GM23248 (cell line): Measurements from ENCODE around the gene TRIM40. TPM values are rescaled to one million over a fixed set of nuclear protein-coding genes. Genes with fewer than 3 reads are reported as not detected.

Experiments used
- DNase-seq: peaks from one replicate; pipeline ENCODE4 v3.0.0-alpha.2; 2015
- H2AFZ ChIP-seq: fragments of 200-600 bp; sonication (generic); 2 replicates; pipeline ENCODE4 v1.6.1; 2016; ENCODE audit warnings: antibody characterized with exemption
- H3F3A ChIP-seq: fragments of 200-600 bp; sonication (generic); 2 replicates; pipeline ENCODE4 v1.6.1; 2016; ENCODE audit warnings: mild to moderate bottlenecking, antibody characterized with exemption, mixed run types; ENCODE audit not compliant: insufficient read depth
- H3K27ac ChIP-seq: fragments of 200-600 bp; sonication (generic); 2 replicates; pipeline ENCODE4 v1.5.1; 2016; ENCODE audit warnings: mild to moderate bottlenecking
- H3K27me3 ChIP-seq: fragments of 200-600 bp; sonication (generic); replicated peaks from 2 replicates; pipeline ENCODE4 v1.6.1; 2016; ENCODE audit warnings: mild to moderate bottlenecking; ENCODE audit not compliant: insufficient read depth
- H3K36me3 ChIP-seq: fragments of 200-600 bp; sonication (generic); 2 replicates; pipeline ENCODE4 v1.6.1; 2016; ENCODE audit warnings: low read depth, mild to moderate bottlenecking
- H3K4me1 ChIP-seq: fragments of 200-600 bp; sonication (generic); 2 replicates; pipeline ENCODE4 v1.6.1; 2016; ENCODE audit warnings: mild to moderate bottlenecking; ENCODE audit not compliant: insufficient read depth
- H3K4me2 ChIP-seq: fragments of 200-600 bp; sonication (generic); one replicate; pipeline ENCODE4 v1.6.1; 2016; ENCODE audit warnings: mild to moderate bottlenecking; ENCODE audit not compliant: unreplicated experiment
- H3K4me3 ChIP-seq: fragments of 200-600 bp; sonication (generic); 2 replicates; pipeline ENCODE4 v1.5.1; 2016; ENCODE audit warnings: mild to moderate bottlenecking
- H3K79me2 ChIP-seq: fragments of 200-600 bp; sonication (generic); 2 replicates; pipeline ENCODE4 v1.6.1; 2016; ENCODE audit warnings: mild to moderate bottlenecking; ENCODE audit not compliant: insufficient read depth
- H3K9ac ChIP-seq: fragments of 200-600 bp; sonication (generic); 2 replicates; pipeline ENCODE4 v1.6.1; 2016; ENCODE audit warnings: mild to moderate bottlenecking
- H3K9me2 ChIP-seq: fragments of 200-600 bp; sonication (generic); 2 replicates; pipeline ENCODE4 v1.6.1; 2016; ENCODE audit warnings: mixed run types, mild to moderate bottlenecking, moderate library complexity; ENCODE audit not compliant: insufficient read depth
- H3K9me3 ChIP-seq: fragments of 200-600 bp; sonication (generic); one replicate; pipeline ENCODE4 v1.6.1; 2017; ENCODE audit warnings: low read depth
- H4K20me1 ChIP-seq: fragments of 200-600 bp; sonication (generic); 2 replicates; pipeline ENCODE4 v1.6.0; 2016; ENCODE audit not compliant: insufficient read depth
- EZH2 ChIP-seq: fragments of 200-600 bp; sonication (generic); IDR thresholded peaks from 2 replicates; pipeline ENCODE4 v1.6.1; 2018; ENCODE audit warnings: antibody characterized with exemption, mild to moderate bottlenecking; ENCODE audit not compliant: insufficient read depth, poor library complexity, severe bottlenecking
- EZH2phosphoT487 ChIP-seq: fragments of 200-600 bp; sonication (generic); IDR thresholded peaks from 2 replicates; pipeline ENCODE4 v1.6.1; 2018; ENCODE audit warnings: antibody characterized with exemption, moderate library complexity, mild to moderate bottlenecking, low read depth; ENCODE audit not compliant: insufficient read depth
- WGBS, 2 experiments: methylation state at CpG; one replicate each; pipeline ENCODE4 v1.1.6; 2015 to 2017; ENCODE audit warnings: low lambda C conversion rate in 2 of 2, low coverage in 1 of 2; ENCODE audit errors: missing lambda C conversion rate in 2 of 2; 5-methylcytosine and 5-hydroxymethylcytosine counted together
- in situ Hi-C: fragments of 300-500 bp; cut with MboI; formaldehyde crosslinking; loops from 2 replicates; pipeline ENCODE4 v1.15.0; 2020
- polyA plus RNA-seq: library from polyadenylated mRNA; unstranded; fragments of >200 nt; fragmentation: Nextera tagmentation; extraction: Ambion mirVana; gene quantifications from 2 replicates; pipeline ENCODE4 v1.2.1, GENCODE V29; 2016
- total RNA-seq: library from RNA; depleted of rRNA; stranded (reverse); fragments of >200 nt; shearing (Covaris generic); gene quantifications from 2 replicates; pipeline ENCODE4 v1.2.3, GENCODE V29; 2014

Gene TRIM40
- total and polyA plus RNA-seq, 2 experiments from 2014 or later = not detected

- H3K9ac ChIP-seq = no peak overlapping the region
- H3K9me2 ChIP-seq = no peaks in the 10 kb centered on the region
- no peak overlapping the region for H3K4me3 ChIP-seq
- no peak for DNase-seq
- no peak overlapping the region for H3K27ac ChIP-seq
- no peaks in the 10 kb centered on the region for H3K79me2 ChIP-seq
- no peak for TF ChIP-seq EZH2phosphoT487
- TF ChIP-seq EZH2 = no peak
- no peaks in the 10 kb centered on the region for H3K36me3 ChIP-seq
- H3K9me3 ChIP-seq = no peaks in the 10 kb centered on the region
- H4K20me1 ChIP-seq = no peaks in the 10 kb centered on the region
- no peak overlapping the region for H2AFZ ChIP-seq
- H3F3A ChIP-seq = no peaks in the 10 kb centered on the region
- no peaks in the 10 kb centered on the region for H3K4me1 ChIP-seq
- peaks cover 44% of the 10 kb centered on the region for H3K27me3 ChIP-seq
- H3K4me2 ChIP-seq = no peak overlapping the region
- WGBS, 2 experiments = 40 to 54% methylated on average over 6 of the region's 6 CpGs
- in situ Hi-C loops = no loop called here
These were observed 8.9 kb downstream of the TRIM40 start for GRCh38 chr6:30144811-30145210.

- H3K9me3 ChIP-seq = no peaks in the 10 kb centered on the region
- H3K36me3 ChIP-seq = no peaks in the 10 kb centered on the region
- no peaks in the 10 kb centered on the region for H3K4me1 ChIP-seq
- H3K79me2 ChIP-seq = no peaks in the 10 kb centered on the region
- H3F3A ChIP-seq = no peaks in the 10 kb centered on the region
- H3K4me3 ChIP-seq = no peak overlapping the region
- peaks cover 44% of the 10 kb centered on the region for H3K27me3 ChIP-seq
- no peak overlapping the region for H2AFZ ChIP-seq
- no peak for DNase-seq
- no peak overlapping the region for H3K4me2 ChIP-seq
- TF ChIP-seq EZH2 (no peak), EZH2phosphoT487 (no peak)
- no peaks in the 10 kb centered on the region for H4K20me1 ChIP-seq
- no peaks in the 10 kb centered on the region for H3K9me2 ChIP-seq
- in situ Hi-C loops = no loop called here
- H3K9ac ChIP-seq = no peak overlapping the region
- 33 to 36% methylated on average over 7 of the region's 7 CpGs for WGBS, 2 experiments
- H3K27ac ChIP-seq = no peak overlapping the region
These were observed 9.9 kb downstream of the TRIM40 start for GRCh38 chr6:30145818-30146217.

GRCh38 chr6:30147096-30147495, 11.2 kb downstream of the TRIM40 start:
- Histone ChIP-seq H3K4me2 (no peak overlapping the region), H2AFZ (no peak overlapping the region), H3K4me3 (no peak overlapping the region), H4K20me1 (no peaks in the 10 kb centered on the region), H3K36me3 (no peaks in the 10 kb centered on the region), H3F3A (no peaks in the 10 kb centered on the region), H3K9ac (no peak overlapping the region), H3K27ac (no peak overlapping the region), H3K9me3 (no peaks in the 10 kb centered on the region), H3K27me3 (peaks cover 39% of the 10 kb centered on the region), H3K4me1 (no peaks in the 10 kb centered on the region), H3K9me2 (no peaks in the 10 kb centered on the region), H3K79me2 (no peaks in the 10 kb centered on the region)
- in situ Hi-C loops = no loop called here
- 51 to 57% methylated on average over 3 of the region's 3 CpGs for WGBS, 2 experiments
- no peak for DNase-seq
- TF ChIP-seq EZH2 = no peak
- TF ChIP-seq EZH2phosphoT487 = no peak

GRCh38 chr6:30149234-30149633, 13.3 kb downstream of the TRIM40 start:
- no peaks in the 10 kb centered on the region for H3K36me3 ChIP-seq
- WGBS, 2 experiments = 47 to 48% methylated on average over 3 of the region's 3 CpGs

More at GRCh38 chr6:30149234-30149633, 13.3 kb downstream of the TRIM40 start:
- in situ Hi-C loops = no loop called here
- Histone ChIP-seq H3K4me1 (no peaks in the 10 kb centered on the region), H3K27ac (no peak overlapping the region), H3K9me3 (no peaks in the 10 kb centered on the region), H3K9me2 (no peaks in the 10 kb centered on the region), H3K9ac (no peak overlapping the region), H4K20me1 (no peaks in the 10 kb centered on the region), H3K4me3 (no peak overlapping the region), H3K79me2 (no peaks in the 10 kb centered on the region), H3K4me2 (no peak overlapping the region), H2AFZ (no peak overlapping the region), H3K27me3 (peaks cover 19% of the 10 kb centered on the region), H3F3A (no peaks in the 10 kb centered on the region)
- TF ChIP-seq EZH2phosphoT487 = no peak
- no peak for TF ChIP-seq EZH2
- DNase-seq = no peak
